ENCODE data around the gene SMIM22.
A peak's percentile ranks its signal among the peaks of the same experiment; 100 is the strongest.
"Not testable (repeated sequence)": the region's sequence is repeated elsewhere in the genome, so short reads cannot be mapped to it uniquely, and the experiment has no call there.

Gene SMIM22

GRCh38 chr16:4768549-4769305 lies 26.4 kb upstream of the SMIM22 start:
- peak; percentile 74 for DNase-seq (ENCODE audit: low read depth)

GRCh38 chr16:4769306-4769638 lies 25.9 kb upstream of the SMIM22 start:
- no peak for DNase-seq (ENCODE audit: low read depth)

GRCh38 chr16:4771646-4772045 lies 23.5 kb upstream of the SMIM22 start:
- DNase-seq (ENCODE audit: low read depth), result no peak

GRCh38 chr16:4772351-4772750 lies 22.8 kb upstream of the SMIM22 start:
- no peak for DNase-seq (ENCODE audit: low read depth)

GRCh38 chr16:4775005-4775404 lies 20.2 kb upstream of the SMIM22 start:
- no peak for DNase-seq (ENCODE audit: low read depth)

GRCh38 chr16:4776141-4776705 lies 18.9 kb upstream of the SMIM22 start:
- no peak for DNase-seq (ENCODE audit: low read depth)

GRCh38 chr16:4777339-4778049 lies 17.7 kb upstream of the SMIM22 start:
- no peak for DNase-seq (ENCODE audit: low read depth)

GRCh38 chr16:4778050-4778392 lies 17.1 kb upstream of the SMIM22 start:
- DNase-seq (ENCODE audit: low read depth), result no peak

GRCh38 chr16:4780235-4780634 lies 14.9 kb upstream of the SMIM22 start:
- DNase-seq (ENCODE audit: low read depth), result no peak

- DNase-seq (ENCODE audit: low read depth), result no peak
These were observed 11.8 kb upstream of the SMIM22 start for GRCh38 chr16:4783251-4783950.

GRCh38 chr16:4783951-4784336 lies 11.2 kb upstream of the SMIM22 start:
- DNase-seq (ENCODE audit: low read depth), result no peak

- DNase-seq (ENCODE audit: low read depth), result not testable (repeated sequence)
These were observed 10.7 kb upstream of the SMIM22 start for GRCh38 chr16:4784444-4784987.

GRCh38 chr16:4785758-4786433 lies 9.3 kb upstream of the SMIM22 start:
- no peak for DNase-seq (ENCODE audit: low read depth)

GRCh38 chr16:4787068-4787467 lies 8.1 kb upstream of the SMIM22 start:
- DNase-seq (ENCODE audit: low read depth), result no peak

GRCh38 chr16:4787627-4788482 lies 7.3 kb upstream of the SMIM22 start, which contains the start of gene SEPTIN12:
Gene SEPTIN12, minus strand, starts transcription at chr16:4788345. Its CDS starts 700 bp downstream, at chr16:4787645.
- no peak for DNase-seq (ENCODE audit: low read depth)

- no peak for DNase-seq (ENCODE audit: low read depth)
These were observed 6.7 kb upstream of the SMIM22 start for GRCh38 chr16:4788489-4788889.

GRCh38 chr16:4788910-4789309 lies 6.3 kb upstream of the SMIM22 start:
- no peak for DNase-seq (ENCODE audit: low read depth)

GRCh38 chr16:4790261-4790660 lies 4.9 kb upstream of the SMIM22 start:
- no peak for DNase-seq (ENCODE audit: low read depth)

GRCh38 chr16:4790871-4791270 lies 4.3 kb upstream of the SMIM22 start:
- DNase-seq (ENCODE audit: low read depth), result no peak

- no peak for DNase-seq (ENCODE audit: low read depth)
These were observed 2.1 kb upstream of the SMIM22 start for GRCh38 chr16:4792951-4793513.
